HG02870 (cell line): ENCODE data around the gene MRS2.
"Not testable (repeated sequence)": the region's sequence is repeated elsewhere in the genome, so short reads cannot be mapped to it uniquely, and the experiment has no call there.

Experiments
- ATAC-seq: cut with Tn5 transposase; IDR thresholded peaks from one replicate; pipeline ENCODE4 v1.9.1; 2021; ENCODE audit warnings: mild to moderate bottlenecking, moderate library complexity; ENCODE audit not compliant: unreplicated experiment

MRS2 gene

GRCh38 chr6:24385536-24386269, 17.0 kb upstream of the MRS2 start:
- no peak for ATAC-seq

DNA sequence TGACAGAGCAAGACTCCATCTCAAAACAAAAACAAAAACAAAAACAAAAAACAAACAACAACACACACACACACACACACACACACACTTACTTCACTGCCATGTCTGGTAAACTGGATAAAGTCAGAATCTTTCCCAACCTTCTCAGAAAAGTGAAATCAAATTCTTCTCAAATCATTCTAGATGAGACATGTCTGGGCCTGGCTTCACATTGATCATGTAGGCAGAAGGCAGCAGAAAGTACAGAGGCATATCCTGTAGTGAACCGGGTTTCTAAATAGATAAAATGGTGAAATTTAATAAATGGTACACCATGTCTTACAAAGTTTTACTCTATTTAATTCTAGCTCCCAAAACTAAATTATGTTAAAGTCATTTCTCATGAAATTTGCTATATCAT, 14.9 kb upstream of the MRS2 start:
- no peak for ATAC-seq

GRCh38 chr6:24391208-24391607, 11.5 kb upstream of the MRS2 start:
- ATAC-seq: no peak

DNA sequence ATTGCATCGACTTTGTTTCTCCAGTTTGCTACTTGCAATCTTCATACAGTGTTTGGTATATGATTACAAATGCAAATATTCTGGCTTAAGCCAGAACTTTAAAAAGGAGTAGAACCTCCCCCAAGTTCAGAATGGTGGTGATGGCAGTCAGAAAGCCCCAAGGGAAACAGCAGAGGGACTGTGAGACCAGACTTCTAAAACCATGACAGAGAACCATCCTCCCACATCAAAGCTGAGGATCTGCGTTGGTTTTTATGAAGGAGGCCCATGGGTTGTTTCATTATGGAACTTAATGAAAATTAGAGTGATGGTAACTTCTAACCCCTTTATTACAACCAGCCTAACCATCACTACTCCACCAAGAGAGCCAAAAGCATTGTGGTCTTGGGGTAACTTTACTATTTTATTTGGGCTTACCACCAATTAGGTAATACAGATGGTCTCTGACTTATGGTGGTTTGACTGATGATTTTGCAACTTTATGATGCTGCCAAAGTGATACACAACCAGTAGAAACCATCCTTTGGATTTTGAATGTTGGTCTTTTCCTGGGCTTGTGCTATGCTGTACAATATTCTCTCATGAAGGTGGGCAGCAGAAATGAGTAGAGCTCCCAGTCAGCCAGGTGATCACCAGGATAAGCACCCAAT, 10.9 kb upstream of the MRS2 start:
- peak; percentile 95 for ATAC-seq

- ATAC-seq: no peak
Observed at GRCh38 chr6:24394061-24394779, 8.5 kb upstream of the MRS2 start.

DNA sequence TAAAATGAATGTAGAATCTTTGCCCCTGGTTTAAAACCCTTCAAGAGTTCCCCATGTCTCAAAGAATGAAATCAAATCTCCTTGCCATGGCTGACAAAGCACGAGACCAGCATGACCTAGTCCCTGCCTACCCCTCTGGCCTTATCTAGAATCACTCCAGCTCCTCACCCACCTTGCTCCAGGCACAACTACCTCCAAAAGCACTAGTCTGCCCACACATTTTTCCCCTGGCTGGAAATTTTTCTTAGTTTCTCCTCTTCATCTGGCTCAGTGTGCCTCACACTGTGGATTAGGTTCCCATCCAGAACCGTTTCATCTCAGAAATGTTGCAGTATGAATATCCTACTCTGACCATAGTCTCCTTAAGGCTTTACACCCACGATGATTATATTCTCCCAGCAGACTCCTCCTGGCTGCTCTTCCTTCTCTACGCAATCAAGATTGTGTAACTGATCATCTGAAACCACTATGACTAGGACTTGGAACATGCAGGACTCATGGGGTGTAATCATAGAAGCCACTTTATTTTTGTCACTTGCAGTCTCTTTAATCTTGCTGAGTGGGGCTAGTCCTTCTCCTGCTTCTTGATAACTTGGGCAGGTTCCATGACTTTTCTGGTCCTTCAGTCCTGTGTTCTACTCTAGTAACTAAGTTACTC, 7.8 kb upstream of the MRS2 start:
- ATAC-seq: no peak

DNA sequence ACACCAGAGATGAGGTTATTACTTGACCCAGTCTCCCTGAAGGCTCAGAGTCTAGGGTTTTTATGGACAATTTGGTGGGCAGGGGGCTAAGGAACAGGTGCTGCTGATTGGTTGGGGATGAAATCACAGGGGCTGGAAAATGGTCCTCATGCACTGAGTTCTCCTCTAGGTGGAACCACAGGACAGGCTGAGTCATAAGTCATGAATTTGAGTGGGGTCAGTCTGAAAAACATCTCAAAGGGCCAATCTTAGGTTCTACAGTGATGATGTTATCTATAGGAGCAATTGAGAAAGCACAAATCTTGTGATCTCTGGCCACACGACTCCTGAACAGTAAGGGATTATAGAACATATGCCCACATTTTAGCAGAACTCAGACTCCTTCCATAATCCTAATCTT, 5.9 kb upstream of the MRS2 start:
- no peak for ATAC-seq

DNA sequence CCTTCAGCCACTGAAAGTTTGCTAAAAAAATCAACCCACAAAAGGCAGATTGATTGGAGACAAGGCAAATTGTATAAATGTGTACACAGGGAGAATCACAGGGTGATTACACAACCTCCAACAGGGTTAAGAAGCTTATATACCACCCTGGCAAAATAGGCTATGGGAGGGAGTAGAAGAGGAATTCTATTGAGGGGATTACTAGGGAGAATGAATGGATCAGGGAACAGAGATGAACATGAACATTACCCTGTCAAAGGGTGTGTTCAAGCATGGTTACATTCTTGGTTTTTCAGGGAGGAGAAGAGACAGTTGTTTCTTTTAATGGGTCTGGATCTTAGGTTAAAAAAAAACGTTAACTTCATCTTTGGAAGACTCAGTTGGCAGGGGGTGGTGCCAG, 5.1 kb upstream of the MRS2 start:
- no peak for ATAC-seq

DNA sequence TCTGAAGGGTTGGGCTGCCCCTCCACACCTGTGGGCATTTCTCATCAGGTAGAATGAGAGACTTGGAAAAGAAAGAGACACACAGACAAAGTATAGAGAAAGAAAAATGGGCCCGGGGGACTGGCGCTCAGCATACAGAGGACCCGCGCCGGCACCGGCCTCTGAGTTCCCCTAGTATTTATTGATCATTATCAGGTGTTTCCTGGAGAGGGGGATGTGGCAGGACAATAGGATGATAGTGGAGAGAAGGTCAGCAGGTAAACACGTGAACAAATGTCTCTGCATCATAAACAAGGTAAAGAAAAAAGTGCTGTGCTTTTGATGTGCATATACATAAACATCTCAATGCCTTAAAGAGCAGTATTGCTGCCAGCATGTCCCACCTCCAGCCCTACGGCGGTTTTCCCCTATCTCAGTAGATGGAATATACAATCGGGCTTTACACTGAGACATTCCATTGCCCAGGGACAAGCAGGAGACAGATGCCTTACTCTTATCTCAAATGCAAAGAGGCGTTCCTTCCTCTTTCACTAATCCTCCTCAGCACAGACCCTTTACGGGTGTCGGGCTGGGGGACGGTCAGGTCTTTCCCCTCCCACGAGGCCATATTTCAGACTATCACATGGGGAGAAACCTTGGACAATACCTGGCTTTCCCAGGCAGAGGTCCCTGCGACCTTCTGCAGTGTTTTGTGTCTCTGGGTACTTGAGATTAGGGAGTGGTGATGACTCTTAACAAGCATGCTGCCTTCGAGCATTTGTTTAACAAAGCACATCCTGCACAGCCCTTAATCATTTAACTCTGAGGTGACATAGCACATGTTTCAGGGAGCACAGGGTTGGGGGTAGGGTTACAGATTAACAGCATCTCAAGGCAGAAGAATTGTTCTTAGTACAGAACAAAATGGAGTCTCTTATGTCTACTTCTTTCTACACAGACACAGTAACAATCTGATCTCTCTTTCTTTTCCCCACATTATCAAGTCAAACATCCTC, 2.4 kb upstream of the MRS2 start:
- not testable (repeated sequence) for ATAC-seq

DNA sequence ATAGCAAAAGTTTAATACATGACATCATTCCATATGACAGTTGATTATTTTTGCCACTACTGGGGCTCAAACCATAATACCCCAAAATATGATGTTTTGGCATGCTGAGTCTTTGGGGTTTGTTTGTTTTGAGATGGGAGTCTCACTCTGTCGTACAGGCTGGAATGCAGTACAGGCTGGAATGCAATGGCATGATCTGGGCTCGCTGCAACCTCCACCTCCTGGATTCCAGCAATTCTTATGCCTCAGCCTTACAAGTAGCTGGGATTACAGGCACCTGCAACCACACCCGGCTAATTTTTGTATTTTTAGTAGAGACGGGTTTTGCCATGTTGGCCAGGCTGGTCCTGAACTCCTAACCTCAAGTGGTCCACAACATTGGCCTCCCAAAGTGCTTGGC, 1.3 kb upstream of the MRS2 start:
- no peak for ATAC-seq

- no peak for ATAC-seq
Observed at GRCh38 chr6:24403501-24403824, 727 bp downstream of the MRS2 start.

GRCh38 chr6:24405262-24405661, 2.5 kb downstream of the MRS2 start:
- no peak for ATAC-seq

DNA sequence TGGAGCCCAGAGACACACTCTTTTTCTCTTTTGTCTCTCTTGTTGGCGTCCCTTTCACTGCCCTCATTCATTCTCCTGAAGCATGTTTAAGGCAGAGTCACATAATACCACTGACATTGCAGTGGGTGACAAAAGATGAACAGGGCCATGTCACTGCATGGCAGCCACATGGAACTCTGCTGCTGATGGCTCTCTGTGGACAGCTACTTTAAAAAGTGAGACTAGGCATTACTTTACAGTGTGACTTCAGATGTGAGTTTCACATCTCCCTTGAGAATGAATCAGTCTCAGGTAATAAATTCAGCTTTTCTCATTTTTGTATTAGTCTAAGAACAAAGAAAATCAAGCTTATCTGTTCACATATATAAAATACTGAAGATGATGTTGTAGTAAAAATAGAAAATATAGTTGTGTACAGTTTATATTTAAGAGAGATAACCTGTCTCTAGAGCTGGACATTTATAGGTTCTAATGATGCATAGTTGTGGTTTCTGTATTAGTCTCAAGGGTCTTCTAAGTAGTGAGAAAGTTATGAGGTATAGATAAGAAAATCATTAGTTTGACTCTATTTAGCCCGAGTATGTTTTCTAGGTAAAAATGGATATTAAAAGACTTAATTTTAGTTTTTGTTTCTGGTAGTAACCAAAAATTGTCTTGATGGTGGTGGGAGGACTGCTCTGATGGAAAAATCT, 6.1 kb downstream of the MRS2 start:
- ATAC-seq: peak; percentile 95

DNA sequence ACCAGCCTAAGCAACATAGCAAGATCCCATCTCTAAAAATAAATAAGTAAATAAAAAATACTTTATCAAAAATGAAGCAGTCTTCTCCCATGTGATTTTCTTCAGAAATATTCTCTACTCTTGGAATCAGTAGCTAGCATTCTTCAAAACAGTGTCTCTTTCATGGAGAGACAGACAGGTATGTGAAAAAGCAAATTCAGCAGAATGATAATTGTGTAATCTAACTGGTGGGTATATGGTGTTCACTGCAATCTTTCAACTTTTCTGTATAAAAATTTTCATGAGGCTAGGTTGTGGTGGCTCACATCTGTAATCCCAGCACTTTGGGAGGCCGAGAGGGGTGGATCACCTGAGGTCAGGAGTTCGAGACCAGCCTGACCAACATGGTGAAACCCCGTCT, 7.9 kb downstream of the MRS2 start:
- no peak for ATAC-seq

GRCh38 chr6:24412294-24412693, 9.6 kb downstream of the MRS2 start:
- ATAC-seq: no peak

DNA sequence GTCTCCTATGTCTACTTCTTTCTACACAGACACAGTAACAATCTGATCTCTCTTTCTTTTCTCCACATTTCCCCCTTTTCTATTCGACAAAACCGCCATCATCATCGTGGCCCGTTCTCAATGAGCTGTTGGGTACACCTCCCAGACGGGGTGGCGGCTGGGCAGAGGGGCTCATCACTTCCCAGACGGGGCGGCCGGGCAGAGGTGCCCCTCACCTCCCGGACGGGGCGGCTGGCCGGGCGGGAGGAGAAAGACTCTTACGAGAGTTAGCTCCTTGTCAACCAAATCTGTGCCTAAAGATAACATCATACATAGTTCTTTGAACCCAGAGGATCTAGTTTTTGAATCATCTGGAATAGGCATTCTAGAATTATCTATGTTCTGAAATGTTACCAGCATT, 11.8 kb downstream of the MRS2 start:
- not testable (repeated sequence) for ATAC-seq

DNA sequence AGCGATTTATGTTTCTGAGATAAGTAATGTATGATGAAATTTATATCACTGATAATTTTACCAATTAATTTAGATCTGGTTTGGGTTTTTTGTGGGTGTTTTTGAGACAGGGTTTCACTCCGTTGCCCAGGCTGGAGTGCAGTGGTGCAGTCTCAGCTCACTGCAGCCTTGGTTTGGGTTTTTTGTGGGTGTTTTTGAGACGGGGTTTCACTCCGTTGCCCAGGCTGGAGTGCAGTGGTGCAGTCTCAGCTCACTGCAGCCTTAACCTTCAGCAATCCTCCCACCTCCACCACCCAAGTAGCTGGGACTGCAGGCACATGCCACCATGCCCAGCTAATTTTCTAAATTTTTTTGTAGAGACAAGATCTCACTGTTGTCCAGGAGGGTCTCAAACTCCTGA, 13.0 kb downstream of the MRS2 start:
- ATAC-seq: peak; percentile 72

DNA sequence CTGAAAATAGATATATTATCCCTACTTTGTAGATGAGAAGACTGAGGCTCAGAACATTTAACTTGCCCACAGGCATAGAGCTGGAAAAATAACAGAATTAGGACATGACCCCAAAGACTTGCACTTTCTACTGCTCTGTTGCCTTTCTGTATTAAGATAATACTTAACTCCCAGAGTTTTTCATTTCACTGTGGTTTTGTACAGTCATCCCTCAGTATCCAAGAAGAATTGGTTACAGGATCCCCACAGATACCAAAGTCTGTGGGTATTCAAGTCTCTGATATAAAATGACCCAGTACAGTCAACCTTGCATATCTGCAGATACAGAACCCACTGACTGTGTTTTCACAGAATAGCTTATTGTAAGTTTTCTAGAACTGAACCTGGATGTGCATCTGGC, 16.8 kb downstream of the MRS2 start:
- ATAC-seq: no peak

GRCh38 chr6:24425091-24425490, 22.4 kb downstream of the MRS2 start:
- ATAC-seq: no peak
